Type B pancreatic cell (in vitro differentiated cells): ENCODE measurements around the gene MOG. TPM values are rescaled to one million over a fixed set of nuclear protein-coding genes. Genes with fewer than 3 reads are reported as not detected.

Experiments used
- DNase-seq: peaks from one replicate; pipeline ENCODE4 v3.0.0; 2021; ENCODE audit warnings: mixed read lengths; ENCODE audit not compliant: unreplicated experiment; ENCODE audit errors: extremely low spot score
- H3K27ac Mint-ChIP-seq: 2 replicates; pipeline ENCODE4 v1.8.0; 2021; ENCODE audit warnings: mild to moderate bottlenecking, mixed read lengths
- H3K27me3 Mint-ChIP-seq: 2 replicates; pipeline ENCODE4 v1.8.0; 2021; ENCODE audit warnings: mixed read lengths
- H3K36me3 Mint-ChIP-seq: 2 replicates; pipeline ENCODE4 v1.8.0; 2021; ENCODE audit warnings: mixed read lengths
- H3K4me1 Mint-ChIP-seq: one replicate; pipeline ENCODE4 v1.8.0; 2021; ENCODE audit warnings: mixed read lengths; ENCODE audit not compliant: unreplicated experiment
- H3K4me3 Mint-ChIP-seq: 2 replicates; pipeline ENCODE4 v1.8.0; 2021; ENCODE audit warnings: mild to moderate bottlenecking, mixed read lengths
- H3K9me3 Mint-ChIP-seq: 2 replicates; pipeline ENCODE4 v1.8.0; 2021; ENCODE audit warnings: mixed read lengths
- CTCF ChIP-seq: fragments of 200-600 bp; sonication (generic); conservative IDR thresholded peaks from 2 replicates; pipeline ENCODE4 v1.5.0; 2021; ENCODE audit warnings: antibody characterized with exemption, mild to moderate bottlenecking
- total RNA-seq: library from RNA; stranded (reverse); gene quantifications from 2 replicates; pipeline ENCODE4 v1.2.1, GENCODE V29; 2021; ENCODE audit warnings: low replicate concordance

Gene MOG
- total RNA-seq, 1 donor from 2014 or later, result not detected

GRCh38 chr6:29680416-29680815 lies 23.5 kb downstream of the MOG start:
- H3K9me3 Mint-ChIP-seq, result no peaks in the 10 kb centered on the region
- no peak overlapping the region for H3K4me3 Mint-ChIP-seq
- no peak for DNase-seq
- no peaks in the 10 kb centered on the region for H3K36me3 Mint-ChIP-seq
- H3K27me3 Mint-ChIP-seq, result peaks cover 12% of the 10 kb centered on the region
- H3K4me1 Mint-ChIP-seq, result peaks cover 12% of the 10 kb centered on the region
- H3K27ac Mint-ChIP-seq, result no peak overlapping the region
- TF ChIP-seq CTCF, result no peak

DNA sequence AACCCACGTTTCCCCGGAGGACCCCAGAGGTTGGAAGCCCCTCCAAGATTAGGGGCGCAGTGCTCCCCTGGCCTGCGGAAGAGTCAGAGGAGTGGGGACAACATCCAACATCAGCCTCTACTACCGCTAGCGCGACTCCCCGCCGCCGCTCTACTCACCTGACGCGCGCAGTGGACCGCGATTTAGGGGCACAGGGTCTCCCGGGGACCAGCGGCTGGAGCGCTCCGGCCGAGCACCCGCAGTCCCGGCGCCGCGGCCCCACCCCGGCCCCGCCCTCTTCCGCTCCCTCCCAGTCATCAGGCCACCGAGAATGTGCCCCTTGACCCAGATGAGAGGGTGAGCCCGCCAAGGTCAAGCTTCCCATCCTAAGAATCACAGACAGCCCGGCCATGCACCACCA lies 24.0 kb downstream of the MOG start, which contains the start of gene ZFP57:
TSS of gene ZFP57 (minus strand) at position 249 of the 400 bp plus-strand sequence. CDS start 4,149 bp downstream, outside the sequence.
- no peaks in the 10 kb centered on the region for H3K36me3 Mint-ChIP-seq
- H3K27ac Mint-ChIP-seq, result no peak within 1 kb of the TSS
- no peak within 1 kb of the TSS for H3K4me3 Mint-ChIP-seq
- peaks cover 15% of the 10 kb centered on the region for H3K27me3 Mint-ChIP-seq
- TF ChIP-seq CTCF, result no peak
- peaks cover 12% of the 10 kb centered on the region for H3K4me1 Mint-ChIP-seq
- no peaks in the 10 kb centered on the region for H3K9me3 Mint-ChIP-seq
- DNase-seq, result no peak

GRCh38 chr6:29681811-29682210 lies 24.9 kb downstream of the MOG start:
- H3K4me3 Mint-ChIP-seq, result no peak overlapping the region
- peaks cover 17% of the 10 kb centered on the region for H3K27me3 Mint-ChIP-seq
- no peaks in the 10 kb centered on the region for H3K9me3 Mint-ChIP-seq
- H3K27ac Mint-ChIP-seq, result no peak overlapping the region
- TF ChIP-seq CTCF, result no peak
- DNase-seq, result no peak
- peaks cover 10% of the 10 kb centered on the region for H3K4me1 Mint-ChIP-seq
- no peaks in the 10 kb centered on the region for H3K36me3 Mint-ChIP-seq

DNA sequence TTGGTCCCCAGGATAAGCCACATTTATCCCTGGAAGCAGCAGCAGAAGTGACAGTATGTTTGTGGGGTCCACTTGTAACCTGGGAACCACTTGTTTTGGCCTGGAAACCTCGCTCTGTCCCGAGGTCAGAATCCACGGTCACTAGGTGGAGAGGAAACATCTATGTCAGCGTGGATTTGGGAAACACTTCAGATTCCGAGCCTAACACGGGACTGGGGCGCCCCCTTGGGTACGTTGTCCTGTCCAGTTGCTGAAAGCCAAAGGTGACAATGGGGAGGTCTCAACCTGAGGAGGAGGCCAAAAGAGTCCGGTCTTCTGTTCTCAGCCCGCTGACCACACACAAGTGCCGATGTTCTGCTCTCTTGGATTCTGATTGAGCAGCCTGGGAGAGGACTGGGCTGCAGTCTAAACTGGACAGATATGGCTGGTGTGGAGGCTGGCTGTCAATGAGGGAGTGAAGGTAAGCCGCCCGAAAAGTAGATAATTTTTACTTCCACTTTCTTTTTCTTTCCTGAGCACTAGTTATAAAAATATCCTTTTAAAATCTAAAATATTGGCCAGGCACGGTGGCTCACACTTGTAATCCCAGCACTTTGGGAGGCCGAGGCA lies 28.9 kb downstream of the MOG start:
- H3K36me3 Mint-ChIP-seq, result no peaks in the 10 kb centered on the region
- peaks cover 19% of the 10 kb centered on the region for H3K27me3 Mint-ChIP-seq
- H3K4me3 Mint-ChIP-seq, result no peak overlapping the region
- H3K27ac Mint-ChIP-seq, result no peak overlapping the region
- no peaks in the 10 kb centered on the region for H3K4me1 Mint-ChIP-seq
- no peak for DNase-seq
- no peaks in the 10 kb centered on the region for H3K9me3 Mint-ChIP-seq
- no peak for TF ChIP-seq CTCF

DNA sequence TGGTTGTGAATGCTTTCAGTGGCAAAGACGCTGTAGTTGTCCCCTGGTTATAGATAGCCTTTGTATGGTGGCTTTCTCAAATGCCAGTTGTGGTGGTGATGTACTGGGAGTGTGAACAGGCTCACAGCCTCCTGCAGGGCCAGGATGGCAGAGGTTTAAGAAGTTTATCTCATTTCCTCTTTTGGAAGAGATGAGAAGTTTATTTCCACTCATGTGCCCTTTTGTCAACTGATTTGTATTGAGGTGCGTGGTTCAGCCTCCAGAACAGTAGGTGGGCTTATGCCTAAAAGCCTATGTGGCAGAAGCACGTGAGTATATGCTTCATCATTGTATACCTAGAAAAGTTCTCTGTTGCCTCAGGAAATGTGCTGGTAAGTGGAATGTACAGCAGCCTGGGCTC lies 37.7 kb downstream of the MOG start:
- peaks cover 4% of the 10 kb centered on the region for H3K9me3 Mint-ChIP-seq
- no peak overlapping the region for H3K27ac Mint-ChIP-seq
- no peaks in the 10 kb centered on the region for H3K4me1 Mint-ChIP-seq

More for the DNA sequence above, 37.7 kb downstream of the MOG start:
- H3K36me3 Mint-ChIP-seq, result no peaks in the 10 kb centered on the region
- no peak for DNase-seq
- H3K27me3 Mint-ChIP-seq, result peaks cover 4% of the 10 kb centered on the region
- TF ChIP-seq CTCF, result no peak
- H3K4me3 Mint-ChIP-seq, result no peak overlapping the region
